ACC112 (cell line): ENCODE data around the gene DCX.

Source experiments
- H2AFZ ChIP-seq: fragments of 200-600 bp; sonication (generic); one replicate; pipeline ENCODE4 v1.6.0; 2017; ENCODE audit warnings: antibody characterized with exemption, low read length; ENCODE audit not compliant: unreplicated experiment
- H3K27ac ChIP-seq: fragments of 200-600 bp; sonication (generic); 2 replicates; pipeline ENCODE4 v1.5.1; 2014; ENCODE audit warnings: low read depth, mild to moderate bottlenecking, antibody characterized with exemption, low read length, moderate library complexity
- H3K27me3 ChIP-seq: fragments of 200-600 bp; sonication (generic); 2 replicates; pipeline ENCODE4 v1.6.1; 2014; ENCODE audit warnings: mild to moderate bottlenecking, antibody characterized with exemption, low read length, moderate library complexity, mixed read lengths; ENCODE audit not compliant: insufficient read depth
- H3K36me3 ChIP-seq: fragments of 200-600 bp; sonication (generic); 2 replicates; pipeline ENCODE4 v1.6.1; 2016; ENCODE audit warnings: mild to moderate bottlenecking, antibody characterized with exemption, low read length, moderate library complexity, mixed read lengths; ENCODE audit not compliant: insufficient read depth
- H3K4me1 ChIP-seq: fragments of 200-600 bp; sonication (generic); one replicate; pipeline ENCODE4 v1.6.1; 2016; ENCODE audit warnings: low read length, mixed read lengths; ENCODE audit not compliant: insufficient read depth, unreplicated experiment, control insufficient read depth
- H3K4me3 ChIP-seq: fragments of 200-600 bp; sonication (generic); 2 replicates; pipeline ENCODE4 v1.5.1; 2014; ENCODE audit warnings: mild to moderate bottlenecking, low read depth, low read length
- H3K79me2 ChIP-seq: fragments of 200-600 bp; sonication (generic); one replicate; pipeline ENCODE4 v1.6.0; 2016; ENCODE audit warnings: low read length; ENCODE audit not compliant: control insufficient read depth, unreplicated experiment, insufficient read depth

Gene DCX

DNA sequence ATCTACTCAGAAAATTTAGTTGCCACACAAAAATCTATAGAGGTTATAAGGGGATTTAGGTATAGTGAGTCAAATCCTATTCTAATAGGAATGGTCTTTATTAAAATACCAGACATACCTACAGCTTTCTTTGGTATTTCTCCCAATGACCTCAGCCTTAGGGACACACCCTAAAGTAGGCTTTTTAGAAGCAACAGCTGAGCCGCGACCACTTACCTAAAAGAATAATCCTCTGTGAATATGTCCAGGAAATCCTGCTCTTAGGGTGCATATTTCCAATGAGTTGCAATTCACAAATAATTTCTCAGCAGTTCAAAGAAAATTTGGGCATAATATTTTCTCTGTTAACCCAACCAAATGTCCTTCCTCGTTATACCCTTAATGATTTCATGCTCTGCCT lies 2.7 kb downstream of the DCX start:
- no peak overlapping the region for H3K27ac ChIP-seq
- H3K4me1 ChIP-seq = no peaks in the 10 kb centered on the region
- H3K4me3 ChIP-seq = no peak overlapping the region
- no peaks in the 10 kb centered on the region for H3K27me3 ChIP-seq
- no peaks in the 10 kb centered on the region for H3K79me2 ChIP-seq
- H2AFZ ChIP-seq = no peak overlapping the region
- no peaks in the 10 kb centered on the region for H3K36me3 ChIP-seq

DNA sequence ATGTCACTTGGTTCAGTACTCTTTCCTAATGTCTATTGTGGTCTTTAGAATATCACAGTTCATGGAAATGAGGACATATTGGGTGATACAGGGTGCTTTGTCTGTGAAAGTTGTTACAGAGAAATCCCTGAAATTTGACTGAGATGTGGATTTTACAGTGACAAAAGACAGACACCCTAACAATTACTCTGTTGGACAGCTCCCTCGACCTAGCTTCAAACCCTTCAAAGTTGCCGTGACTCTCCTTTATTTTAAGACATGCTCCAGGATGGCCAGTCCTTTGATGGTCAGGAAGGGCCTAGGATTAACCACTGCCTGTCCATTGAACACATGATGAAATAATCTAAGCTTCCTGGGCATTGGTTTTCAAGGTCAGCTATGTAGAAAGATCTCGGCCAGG lies 4.0 kb downstream of the DCX start:
- H3K27me3 ChIP-seq = no peaks in the 10 kb centered on the region
- no peaks in the 10 kb centered on the region for H3K36me3 ChIP-seq
- no peak overlapping the region for H2AFZ ChIP-seq
- H3K79me2 ChIP-seq = no peaks in the 10 kb centered on the region
- no peak overlapping the region for H3K27ac ChIP-seq
- H3K4me1 ChIP-seq = no peaks in the 10 kb centered on the region
- no peak overlapping the region for H3K4me3 ChIP-seq

DNA sequence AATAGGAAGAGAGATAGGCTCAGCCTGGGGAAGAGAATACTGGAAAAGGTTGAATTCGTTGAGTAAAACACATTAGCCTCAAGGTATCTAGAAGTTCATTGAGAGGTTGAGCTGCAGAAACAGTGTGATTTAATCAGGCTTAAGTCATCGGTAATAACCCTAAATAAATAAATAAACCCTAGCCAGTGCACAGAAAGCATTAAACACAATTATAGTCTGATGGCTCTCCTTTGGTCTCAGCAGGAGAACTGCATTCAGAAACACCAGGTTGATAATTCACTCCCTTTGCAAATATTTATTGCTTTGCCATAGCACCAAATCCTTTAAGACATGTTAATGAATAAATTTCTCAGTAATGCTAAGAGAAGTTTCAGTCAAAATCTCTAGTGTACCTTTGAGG lies 9.6 kb downstream of the DCX start:
- no peaks in the 10 kb centered on the region for H3K4me1 ChIP-seq
- no peaks in the 10 kb centered on the region for H3K27me3 ChIP-seq
- no peak overlapping the region for H3K27ac ChIP-seq
- H3K79me2 ChIP-seq = no peaks in the 10 kb centered on the region
- H2AFZ ChIP-seq = no peak overlapping the region
- no peak overlapping the region for H3K4me3 ChIP-seq
- no peaks in the 10 kb centered on the region for H3K36me3 ChIP-seq

DNA sequence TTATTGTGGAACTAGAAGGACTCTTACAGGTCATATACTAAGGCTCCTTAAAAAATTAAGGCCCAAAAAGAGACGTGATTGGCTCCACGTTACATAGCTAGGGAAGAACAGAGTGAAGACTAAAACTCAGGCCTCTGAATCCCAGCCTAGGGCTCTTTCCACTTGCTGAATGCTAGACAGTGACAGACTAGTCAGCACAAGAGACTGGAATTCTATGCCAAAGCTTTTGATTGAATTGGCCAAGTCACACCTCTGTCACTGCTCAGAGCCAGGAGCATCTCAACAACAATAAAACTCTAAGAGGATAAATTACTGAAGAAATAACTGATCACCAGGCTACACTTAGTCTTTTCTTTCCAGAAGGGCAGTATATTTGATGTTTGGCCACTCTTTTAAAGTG lies 16.8 kb downstream of the DCX start:
- Histone ChIP-seq H2AFZ (no peak overlapping the region), H3K4me3 (no peak overlapping the region), H3K27ac (no peak overlapping the region), H3K79me2 (no peaks in the 10 kb centered on the region), H3K36me3 (no peaks in the 10 kb centered on the region), H3K4me1 (no peaks in the 10 kb centered on the region), H3K27me3 (no peaks in the 10 kb centered on the region)

DNA sequence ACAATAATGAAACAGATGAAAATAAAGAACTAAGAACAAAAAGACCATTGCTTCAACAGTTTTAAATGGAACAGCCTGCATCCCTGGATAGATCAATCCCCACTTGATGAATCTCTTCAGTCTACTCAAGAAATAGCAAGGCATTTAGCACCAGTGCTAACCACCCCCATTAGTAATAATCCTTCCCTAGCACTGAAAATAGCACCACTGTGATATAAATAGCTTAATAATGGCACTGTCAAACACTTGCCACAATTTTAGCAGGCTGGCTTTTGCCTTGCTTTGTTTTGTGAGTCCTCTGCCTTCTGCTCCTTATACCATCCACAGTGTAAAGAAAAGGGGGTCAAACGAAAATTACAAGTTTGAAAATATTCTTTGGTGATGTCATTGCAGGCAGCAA lies 17.4 kb downstream of the DCX start:
- no peak overlapping the region for H3K27ac ChIP-seq
- no peaks in the 10 kb centered on the region for H3K4me1 ChIP-seq
- no peak overlapping the region for H2AFZ ChIP-seq
- H3K27me3 ChIP-seq = no peaks in the 10 kb centered on the region
- no peaks in the 10 kb centered on the region for H3K36me3 ChIP-seq
- H3K4me3 ChIP-seq = no peak overlapping the region
- no peaks in the 10 kb centered on the region for H3K79me2 ChIP-seq

DNA sequence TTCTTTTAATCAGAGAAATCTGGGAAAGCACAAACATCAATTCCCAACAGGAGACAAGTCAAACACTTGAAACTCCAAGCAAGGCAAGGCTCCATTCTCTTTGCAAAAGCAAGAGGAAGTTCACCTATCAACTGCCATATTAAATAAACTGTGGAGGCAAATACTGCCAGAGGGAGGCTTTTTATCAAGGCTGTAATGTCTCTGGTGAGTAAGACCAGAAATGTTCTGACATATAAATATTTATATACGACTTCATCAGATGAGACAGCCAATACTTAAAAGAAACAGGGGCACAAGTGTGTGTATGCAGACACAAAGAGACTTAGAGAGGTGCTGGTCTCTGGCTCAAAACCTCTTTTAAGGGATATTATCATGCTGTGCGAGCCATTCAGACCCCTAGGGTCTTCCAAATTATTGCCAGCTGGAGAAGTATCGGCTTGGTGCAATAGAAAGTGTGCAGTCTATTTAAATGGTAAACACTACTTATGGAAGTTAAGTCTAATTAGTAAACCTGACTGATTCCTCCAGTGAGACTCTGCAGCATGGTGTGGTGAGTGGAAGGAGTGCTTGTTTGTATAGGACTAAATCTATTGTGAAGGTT lies 24.4 kb downstream of the DCX start:
- Histone ChIP-seq H3K36me3 (no peaks in the 10 kb centered on the region), H3K27me3 (no peaks in the 10 kb centered on the region), H3K27ac (no peak overlapping the region), H3K4me1 (no peaks in the 10 kb centered on the region), H2AFZ (no peak overlapping the region), H3K79me2 (no peaks in the 10 kb centered on the region), H3K4me3 (no peak overlapping the region)

DNA sequence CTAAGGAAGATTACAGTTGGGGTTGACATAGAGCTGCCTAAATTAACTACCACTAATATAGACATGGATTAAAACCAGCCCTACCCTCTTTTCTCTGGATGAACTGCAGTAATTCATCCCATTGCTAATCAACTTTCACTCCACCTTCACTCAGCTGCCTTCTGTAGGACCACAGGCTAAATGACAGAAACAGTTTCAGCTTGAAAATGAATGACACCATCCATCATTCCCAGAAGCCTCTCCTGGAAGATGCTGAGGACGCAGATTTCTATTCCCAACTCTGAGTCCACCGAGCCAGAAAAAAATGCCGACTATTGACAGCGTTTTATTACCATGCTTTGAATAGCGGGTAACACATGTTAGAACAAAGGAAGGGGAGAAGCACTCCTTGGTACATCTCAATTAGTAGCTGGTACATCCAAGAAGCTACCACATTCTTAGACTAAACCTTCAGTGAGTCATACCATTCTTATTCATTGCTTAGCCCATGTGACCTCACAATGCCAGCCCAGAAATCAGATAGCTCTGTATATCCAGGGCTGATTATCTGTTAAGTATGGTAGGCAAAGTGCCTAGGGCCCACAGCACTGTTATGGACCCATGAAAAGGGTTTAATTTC lies 25.3 kb downstream of the DCX start:
- Histone ChIP-seq H3K36me3 (no peaks in the 10 kb centered on the region), H3K79me2 (no peaks in the 10 kb centered on the region)

DNA sequence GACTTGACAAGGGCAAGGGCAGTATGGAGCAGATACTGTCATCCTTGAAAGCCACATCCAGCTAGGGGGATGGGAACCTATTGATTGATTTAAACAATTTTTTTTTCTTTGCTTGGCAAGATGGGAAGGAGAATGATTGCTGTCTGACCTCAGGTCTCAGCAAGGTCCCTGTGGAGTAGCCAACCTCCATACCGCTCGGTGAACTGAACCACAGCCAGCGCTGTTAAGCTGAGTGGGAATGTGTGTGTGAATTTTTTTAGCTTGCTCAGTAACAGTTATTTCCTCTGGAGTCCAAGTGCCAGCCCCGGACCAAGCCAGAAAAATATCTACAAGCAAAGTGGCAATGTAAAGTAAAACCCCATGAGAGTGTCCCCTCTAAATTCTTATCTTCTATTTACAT lies 25.9 kb downstream of the DCX start:
- no peaks in the 10 kb centered on the region for H3K27me3 ChIP-seq
- no peaks in the 10 kb centered on the region for H3K4me1 ChIP-seq
- no peak overlapping the region for H2AFZ ChIP-seq
- no peaks in the 10 kb centered on the region for H3K79me2 ChIP-seq
- no peaks in the 10 kb centered on the region for H3K36me3 ChIP-seq
- H3K4me3 ChIP-seq = no peak overlapping the region
- H3K27ac ChIP-seq = no peak overlapping the region

More for the DNA sequence above, 25.3 kb downstream of the DCX start:
- Histone ChIP-seq H3K27me3 (no peaks in the 10 kb centered on the region), H3K4me1 (no peaks in the 10 kb centered on the region), H2AFZ (no peak overlapping the region), H3K4me3 (no peak overlapping the region), H3K27ac (no peak overlapping the region)

DNA sequence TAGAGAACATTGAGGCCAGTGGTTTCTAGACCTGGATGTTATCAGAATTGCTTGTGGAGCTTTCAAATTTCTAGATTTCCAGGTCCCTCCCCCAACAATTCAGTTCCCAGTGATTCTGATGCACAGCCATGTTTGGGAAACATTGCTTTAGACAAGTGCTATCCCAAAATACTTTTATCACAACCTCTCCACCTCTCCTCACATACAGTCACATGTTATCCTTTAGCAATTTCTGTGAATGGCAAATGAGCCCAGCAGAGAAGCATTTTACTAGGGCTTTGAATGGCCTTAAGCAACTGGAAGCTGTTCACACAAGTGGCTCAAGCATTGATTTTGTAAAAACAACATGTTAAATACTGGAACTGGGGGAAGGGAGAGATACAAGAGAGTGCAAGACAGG lies 29.7 kb downstream of the DCX start:
- Histone ChIP-seq H3K27ac (no peak overlapping the region), H3K4me3 (no peak overlapping the region), H3K27me3 (no peaks in the 10 kb centered on the region), H3K4me1 (no peaks in the 10 kb centered on the region), H3K79me2 (no peaks in the 10 kb centered on the region), H2AFZ (no peak overlapping the region), H3K36me3 (no peaks in the 10 kb centered on the region)

DNA sequence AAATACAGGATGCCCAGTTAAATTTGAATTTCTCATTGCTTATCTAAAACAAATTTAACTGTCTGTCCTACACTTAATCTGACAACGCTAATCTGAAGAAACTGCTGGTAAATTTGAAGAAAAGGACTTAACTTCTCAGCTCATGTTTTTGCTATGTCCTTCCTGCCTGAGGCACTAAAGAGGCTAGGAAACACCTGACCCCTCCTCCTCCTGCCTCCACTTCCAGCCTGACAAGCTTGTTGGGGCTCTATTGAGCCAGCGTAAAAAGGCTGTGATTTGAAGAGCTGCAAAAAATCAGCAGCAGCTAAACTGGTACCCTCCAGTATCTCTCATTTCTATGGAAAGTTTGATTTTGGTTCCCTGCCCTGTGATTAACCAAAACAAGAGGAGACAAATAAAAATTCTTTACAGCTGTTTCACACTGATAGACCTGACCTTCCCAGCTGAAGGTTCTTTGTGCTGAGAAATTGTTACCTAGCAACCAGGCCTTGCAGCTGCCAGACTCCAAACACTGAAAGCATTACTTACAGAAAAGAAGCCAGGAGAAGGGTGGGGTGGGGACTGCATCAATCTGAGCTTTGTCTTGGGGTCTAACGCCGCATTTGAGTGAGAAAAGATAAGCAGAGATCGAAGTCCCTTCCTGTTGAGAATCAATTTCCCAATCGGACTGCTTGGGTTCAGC lies 35.0 kb downstream of the DCX start:
- no peaks in the 10 kb centered on the region for H3K4me1 ChIP-seq
- H3K36me3 ChIP-seq = no peaks in the 10 kb centered on the region
- no peak overlapping the region for H3K4me3 ChIP-seq
- H3K27me3 ChIP-seq = no peaks in the 10 kb centered on the region
- H2AFZ ChIP-seq = no peak overlapping the region
- no peak overlapping the region for H3K27ac ChIP-seq
- H3K79me2 ChIP-seq = no peaks in the 10 kb centered on the region

DNA sequence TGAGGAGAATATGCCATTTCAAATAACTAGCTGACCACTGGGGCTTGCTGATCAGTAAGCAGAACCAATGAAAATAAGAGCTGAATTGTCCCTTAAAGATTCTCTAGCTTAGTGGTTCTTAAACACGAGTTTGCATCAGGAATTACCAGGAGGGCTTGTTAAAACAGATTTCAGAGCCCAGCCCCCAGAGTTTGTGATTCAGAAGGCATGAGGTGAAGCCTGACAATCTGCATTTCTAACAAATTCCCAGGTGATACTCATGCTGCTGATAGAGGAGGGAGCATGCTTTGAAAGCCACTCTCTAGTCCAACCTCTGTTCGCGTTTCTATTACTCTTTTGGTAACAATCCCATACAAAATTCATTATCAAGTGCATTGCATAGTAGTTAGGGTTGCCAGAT lies 35.5 kb downstream of the DCX start:
- Histone ChIP-seq H3K27me3 (no peaks in the 10 kb centered on the region), H3K27ac (no peak overlapping the region), H3K4me1 (no peaks in the 10 kb centered on the region), H2AFZ (no peak overlapping the region), H3K36me3 (no peaks in the 10 kb centered on the region), H3K79me2 (no peaks in the 10 kb centered on the region), H3K4me3 (no peak overlapping the region)
